GM19372 (cell line): ENCODE results near the gene KHDRBS2.

Experiments
- ATAC-seq: cut with Tn5 transposase; IDR thresholded peaks from one replicate; pipeline ENCODE4 v1.9.1; 2021; ENCODE audit warnings: mild to moderate bottlenecking, low read depth, moderate library complexity; ENCODE audit not compliant: unreplicated experiment

The KHDRBS2 gene

DNA sequence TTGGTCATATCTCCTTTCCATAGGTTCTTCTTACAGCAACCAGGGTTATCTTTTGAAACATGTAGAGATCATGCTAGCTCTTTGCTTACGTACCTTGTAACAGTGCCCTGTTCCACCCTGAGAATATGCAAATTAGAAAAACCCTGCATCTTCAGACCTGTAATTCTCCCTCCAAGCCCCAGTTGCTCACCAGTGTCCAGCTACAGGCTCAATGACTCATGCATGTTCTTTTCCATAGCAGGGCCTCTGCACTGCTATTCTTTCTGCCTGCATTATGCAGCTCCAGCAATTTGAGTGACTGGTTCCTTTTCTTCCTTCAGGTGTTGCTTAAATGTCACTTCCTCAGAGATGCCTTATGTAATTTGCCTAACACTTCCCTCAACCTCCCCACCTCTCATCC is 636.2 kb downstream of the KHDRBS2 start:
- no peak for ATAC-seq

DNA sequence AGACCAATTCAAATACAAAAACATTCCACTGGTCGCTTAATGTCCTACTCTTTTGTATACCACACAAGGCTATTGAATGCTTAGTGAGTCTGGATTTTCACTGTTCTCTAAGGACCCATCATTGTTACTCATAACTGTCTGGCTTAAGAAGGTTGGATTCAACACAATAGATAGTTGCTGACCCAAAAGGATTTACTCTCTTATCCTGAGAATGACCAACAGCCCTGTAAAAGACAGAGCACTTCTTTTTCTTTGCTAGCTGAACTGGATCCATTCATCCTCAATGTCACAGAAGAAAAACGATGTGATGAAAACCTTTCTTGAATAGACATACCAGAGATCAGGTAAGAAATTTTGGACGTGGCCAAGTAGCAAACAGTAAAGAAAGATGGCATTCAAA is 645.6 kb downstream of the KHDRBS2 start:
- no peak for ATAC-seq
